GM21619 (cell line): Measurements from ENCODE around the gene ARMC9.

Source experiments
- ATAC-seq: cut with Tn5 transposase; IDR thresholded peaks from one replicate; pipeline ENCODE4 v1.9.1; 2021; ENCODE audit not compliant: unreplicated experiment

The ARMC9 gene

DNA sequence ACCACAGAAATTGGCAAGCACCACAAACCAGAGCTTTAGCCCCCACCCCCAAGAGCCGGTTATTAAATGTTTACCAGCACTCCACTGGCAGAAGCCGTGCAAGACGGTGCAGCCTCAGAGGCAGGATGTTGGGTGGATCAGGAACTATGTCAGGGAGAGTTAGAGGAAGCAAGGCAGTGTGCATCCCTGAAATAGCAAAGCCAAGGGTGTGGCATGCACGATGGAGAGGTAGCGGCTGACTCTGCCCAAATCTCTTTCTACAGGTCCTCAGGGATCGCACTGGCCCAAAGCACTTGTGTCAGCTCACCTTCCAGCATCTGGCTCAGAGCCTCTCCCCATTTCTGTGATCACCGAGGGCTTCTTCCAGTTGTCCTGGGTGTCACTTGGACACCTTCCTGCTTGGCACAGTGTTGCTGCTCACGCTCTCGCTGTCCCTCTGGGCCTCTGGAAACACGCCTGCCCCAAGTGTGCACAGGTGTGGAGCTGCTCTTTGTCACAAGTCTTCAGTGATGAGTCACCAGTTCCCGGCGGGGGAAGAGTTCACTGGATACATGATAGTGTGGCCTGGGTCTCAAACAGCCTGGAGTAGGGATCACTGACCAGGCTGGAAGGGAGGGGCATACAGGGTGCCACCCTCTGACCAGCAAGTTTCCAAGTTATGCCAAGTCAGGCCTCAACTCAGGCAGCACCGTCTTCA lies 179.7 kb downstream of the ARMC9 start:
- ATAC-seq = no peak

DNA sequence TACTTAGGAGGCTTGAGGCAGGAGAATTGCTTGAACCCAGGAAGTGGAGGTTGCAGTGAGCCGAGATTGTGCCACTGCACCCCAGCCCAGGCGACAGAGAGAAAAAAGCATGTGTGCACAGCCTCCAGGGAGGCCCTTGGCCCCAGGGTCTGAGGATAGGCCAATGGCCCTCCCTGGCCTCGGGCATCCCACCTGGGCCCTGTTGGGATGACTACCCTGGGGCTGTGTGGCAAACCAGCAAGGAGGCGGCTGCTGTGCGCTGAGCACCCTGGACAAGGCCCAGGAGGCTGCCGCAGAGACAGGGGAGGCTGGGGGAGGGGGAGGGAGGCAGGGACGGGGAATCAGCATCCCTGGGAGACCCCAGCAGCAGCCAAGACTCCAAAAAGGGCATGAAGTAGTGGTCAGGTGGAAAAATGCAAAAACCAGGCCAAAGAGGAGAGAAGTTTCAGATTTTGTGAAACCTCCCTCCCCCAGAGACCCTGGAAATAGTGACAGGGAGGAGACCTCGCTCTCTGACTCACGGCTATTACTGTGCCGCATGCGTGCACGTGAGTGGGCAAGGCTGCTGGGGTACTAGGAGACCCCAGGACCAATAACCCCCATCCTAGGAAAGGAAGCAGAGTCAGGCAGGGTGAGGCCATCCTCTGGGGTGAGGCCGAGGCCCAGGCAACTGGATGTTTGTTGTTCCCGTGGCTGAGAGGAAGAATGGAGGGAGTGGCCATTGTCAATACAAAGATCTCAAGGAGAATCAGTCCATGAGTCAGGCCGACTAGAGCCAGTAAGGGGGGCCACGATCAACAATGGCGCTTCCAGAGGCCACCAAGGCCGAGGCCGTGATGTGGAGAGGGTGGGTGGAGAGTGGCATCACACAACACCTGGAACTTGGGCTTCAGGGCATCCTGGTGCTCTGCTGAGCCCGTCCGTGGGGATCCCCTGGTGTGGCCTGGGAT lies 181.1 kb downstream of the ARMC9 start:
- no peak for ATAC-seq

DNA sequence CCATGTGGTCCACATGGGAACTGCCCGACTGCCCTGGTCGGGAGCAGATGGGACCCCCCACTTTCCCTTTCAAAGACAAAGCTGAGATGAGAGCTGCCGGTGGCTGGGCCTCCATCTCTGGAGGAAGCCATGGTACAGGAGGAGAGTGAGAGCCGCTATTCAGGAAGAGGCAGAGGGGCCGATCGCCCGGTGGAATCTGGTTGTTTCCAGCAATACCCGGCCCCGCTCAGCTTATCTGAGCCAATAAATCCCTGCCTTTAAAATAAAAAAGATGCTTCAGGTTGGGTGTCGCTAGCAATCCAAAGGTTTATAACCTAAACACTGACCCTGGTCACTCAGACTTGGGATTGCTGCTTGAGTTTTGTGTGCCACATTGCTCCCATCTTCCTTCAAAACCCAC lies 181.9 kb downstream of the ARMC9 start:
- ATAC-seq = no peak

DNA sequence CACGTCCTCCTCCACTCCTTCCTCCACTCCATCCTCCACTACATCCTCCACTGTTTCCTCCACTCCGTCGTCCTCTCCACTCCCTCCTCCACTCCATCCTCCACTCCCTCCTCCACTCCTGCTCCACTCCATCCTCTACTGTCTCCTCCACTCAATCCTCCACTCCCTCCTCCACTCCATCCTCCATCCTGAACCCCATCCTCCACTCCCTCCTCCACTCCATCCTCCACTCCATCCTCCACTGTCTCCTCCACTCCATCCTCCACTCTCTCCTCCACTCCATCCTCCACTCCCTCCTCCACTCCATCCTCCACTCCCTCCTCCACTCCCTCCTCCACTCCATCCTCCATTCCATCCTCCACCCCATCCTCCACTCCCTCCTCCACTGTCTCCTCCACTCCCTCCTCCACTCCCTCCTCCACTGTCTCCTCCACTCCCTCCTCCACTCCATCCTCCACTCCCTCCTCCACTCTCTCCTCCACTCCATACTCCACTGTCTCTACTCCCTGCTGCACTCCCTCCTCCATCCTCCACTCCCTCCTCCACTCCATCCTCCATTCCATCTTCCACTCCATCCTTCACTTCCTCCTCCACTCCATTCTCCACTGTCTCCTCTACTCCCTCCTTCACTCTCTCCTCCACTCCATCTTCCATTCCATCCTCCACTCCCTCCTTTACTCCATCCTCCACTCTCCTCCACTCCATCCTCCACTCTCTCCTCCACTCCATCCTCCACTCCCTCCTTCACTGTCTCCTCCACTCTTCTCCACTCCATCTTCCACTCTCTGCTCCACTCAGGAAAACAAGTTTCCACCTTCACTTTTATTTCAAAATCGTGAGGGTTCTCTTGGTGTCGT lies 182.8 kb downstream of the ARMC9 start:
- no peak for ATAC-seq

DNA sequence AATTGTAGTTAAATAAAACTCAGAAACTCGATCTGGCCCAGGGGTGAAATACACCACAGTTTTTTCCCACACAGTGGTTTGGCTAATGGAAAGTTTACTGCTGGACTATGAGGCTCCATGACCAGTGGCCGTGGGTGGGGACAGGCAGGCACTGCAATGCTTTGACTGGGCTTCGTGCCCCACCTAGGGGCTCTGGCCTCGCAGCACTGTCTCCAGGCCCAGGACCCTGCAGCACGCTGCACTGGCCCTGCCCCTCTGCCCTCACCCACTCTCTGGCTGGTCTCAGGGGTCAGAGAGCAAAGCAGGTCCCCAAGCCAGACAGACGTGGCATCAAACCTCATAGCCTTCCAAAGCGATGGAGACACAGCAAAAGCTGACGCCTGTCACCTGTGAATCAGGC lies 183.7 kb downstream of the ARMC9 start:
- no peak for ATAC-seq

DNA sequence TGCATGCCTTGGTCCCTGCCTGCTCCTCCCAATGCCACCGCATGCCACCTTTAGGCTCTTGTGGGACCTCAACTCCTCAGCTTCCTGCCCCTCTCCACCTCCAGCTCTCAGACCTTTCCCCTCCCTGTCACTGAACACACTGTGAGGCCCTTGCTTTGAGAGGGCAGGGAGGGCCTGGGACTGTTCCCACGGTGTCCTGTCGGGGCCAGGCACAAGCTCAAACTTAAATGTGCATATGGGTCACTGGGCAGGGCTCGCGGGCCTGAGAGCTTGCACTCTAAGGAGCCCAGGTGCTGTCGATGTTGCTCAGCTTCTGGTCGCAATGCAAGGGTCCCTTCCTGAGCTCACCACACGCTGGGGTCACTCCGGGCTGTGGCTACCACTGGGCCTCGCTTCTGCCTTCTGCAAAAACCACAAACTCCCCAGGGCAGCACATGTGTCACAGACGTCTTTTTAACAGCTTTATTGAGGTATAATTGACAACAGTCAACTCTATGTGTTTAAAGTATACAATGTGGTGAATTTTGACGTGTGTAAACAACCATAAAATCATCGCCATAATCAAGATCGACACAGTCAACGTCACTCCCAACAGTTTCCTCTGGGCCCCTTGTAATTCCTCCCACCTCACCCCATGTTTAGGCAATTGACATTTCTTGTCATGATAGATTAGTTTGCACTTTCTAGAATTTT lies 185.1 kb downstream of the ARMC9 start:
- ATAC-seq = no peak

DNA sequence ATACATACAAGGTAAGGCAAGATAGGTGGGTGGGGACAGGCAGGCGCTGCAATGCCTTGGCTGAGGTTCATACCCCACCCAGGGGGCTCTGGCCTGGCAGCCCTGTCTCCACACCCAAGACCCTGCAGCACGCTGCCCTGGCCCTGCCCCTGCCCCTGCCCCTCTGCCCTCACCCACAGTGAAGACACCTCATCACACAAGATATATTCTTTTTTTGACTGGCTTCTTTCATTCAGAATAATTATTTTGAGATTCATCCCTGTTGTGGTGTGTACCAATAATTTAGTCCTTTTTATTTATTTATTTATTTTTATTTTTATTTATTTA lies 185.6 kb downstream of the ARMC9 start:
- ATAC-seq = no peak

DNA sequence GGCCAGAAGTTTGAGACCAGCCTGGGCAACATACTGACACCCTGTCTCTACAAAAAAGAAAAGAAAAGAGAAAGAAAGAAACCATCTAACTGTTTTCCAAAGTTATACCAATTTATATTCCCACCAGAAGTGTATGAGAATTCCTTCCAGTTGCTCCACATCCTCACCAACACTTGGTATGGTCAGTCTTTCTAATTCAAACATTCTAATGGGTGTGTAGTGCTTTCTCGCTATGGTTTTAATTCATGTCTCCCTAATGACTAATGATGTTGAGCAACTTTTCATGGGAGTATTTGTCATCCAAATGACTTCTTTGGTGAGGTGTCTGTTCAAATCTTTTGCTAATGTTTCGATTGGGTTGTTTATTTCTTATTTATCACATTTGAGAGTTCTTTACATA lies 186.5 kb downstream of the ARMC9 start:
- ATAC-seq = no peak

DNA sequence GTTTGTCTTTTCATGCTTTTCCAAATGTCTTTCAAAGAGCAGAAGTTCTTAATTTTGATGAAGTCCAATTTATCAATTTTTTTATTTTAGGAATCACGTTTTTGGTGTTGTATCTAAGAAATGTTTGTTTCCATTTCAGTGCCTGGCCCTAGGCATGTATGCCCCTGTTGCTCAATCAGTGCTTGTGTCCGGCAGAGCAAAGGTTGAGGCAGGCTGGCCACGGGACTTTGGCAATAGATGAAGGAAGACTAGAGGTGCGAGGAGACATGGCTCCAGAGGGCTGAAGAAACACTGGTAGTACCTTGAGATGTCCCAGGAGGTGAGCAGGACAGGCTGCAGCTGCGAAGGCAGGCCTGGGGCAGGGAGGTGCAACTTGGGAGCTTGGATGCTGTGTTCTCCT lies 187.0 kb downstream of the ARMC9 start:
- ATAC-seq = no peak

DNA sequence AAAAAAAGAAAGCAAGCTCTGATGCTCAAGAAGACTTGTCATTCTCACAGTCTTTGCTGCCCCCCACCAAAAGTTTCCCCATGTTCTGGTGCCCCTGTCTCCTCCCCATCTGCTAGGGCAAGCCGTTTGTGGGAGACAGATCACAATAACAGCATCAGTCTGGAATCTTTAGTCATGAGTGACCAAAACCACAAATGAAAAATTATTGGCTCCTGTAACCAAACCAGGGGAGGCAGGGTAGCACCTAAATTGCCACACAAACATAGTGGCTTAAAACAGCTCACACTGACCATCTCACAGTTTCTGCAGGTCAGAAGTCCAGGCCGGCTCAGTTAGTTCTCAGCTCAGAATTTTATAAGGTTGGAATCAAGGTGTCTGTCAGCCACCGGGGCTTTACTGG lies 188.0 kb downstream of the ARMC9 start:
- ATAC-seq = no peak

DNA sequence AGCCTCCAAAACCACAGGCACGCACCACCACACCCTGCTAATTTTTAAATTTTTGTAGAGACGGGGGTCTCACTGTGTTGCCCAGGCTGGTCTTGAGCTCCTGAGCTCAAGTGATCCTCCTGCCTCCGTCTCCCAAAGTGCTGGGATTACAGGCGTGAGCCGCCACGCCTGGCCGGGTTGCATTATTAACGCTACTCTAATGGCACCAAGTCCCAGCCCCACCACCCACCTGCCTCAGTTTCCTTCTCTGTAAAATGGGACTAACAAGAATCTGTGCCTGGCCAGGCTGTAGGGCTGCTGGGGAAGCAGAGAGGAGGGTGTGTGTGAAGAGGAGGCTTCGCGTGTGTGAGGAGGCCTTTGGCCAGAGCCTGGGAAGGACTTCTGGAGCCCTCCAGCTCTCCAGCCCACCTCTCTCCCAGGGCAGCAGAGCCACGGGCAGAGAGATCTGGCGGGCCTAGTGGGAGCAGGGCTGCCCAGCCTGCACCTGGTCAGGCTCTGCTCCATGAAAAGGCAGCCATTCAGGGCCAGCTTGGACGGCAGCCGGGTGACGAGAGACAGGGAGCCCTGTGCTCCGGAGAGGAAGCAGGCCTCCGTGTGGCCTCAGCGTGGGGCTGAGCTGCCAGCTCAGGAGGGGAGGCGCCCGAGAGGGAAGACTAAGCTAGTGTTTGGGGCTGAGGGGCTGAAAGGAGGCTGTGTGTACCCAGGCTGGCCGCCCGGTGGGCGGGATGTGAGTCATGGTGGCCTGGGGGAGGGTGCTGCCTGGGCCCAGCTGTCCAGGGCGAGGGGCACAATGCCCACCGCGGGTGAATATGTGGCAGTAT lies 189.7 kb downstream of the ARMC9 start:
- ATAC-seq = no peak

DNA sequence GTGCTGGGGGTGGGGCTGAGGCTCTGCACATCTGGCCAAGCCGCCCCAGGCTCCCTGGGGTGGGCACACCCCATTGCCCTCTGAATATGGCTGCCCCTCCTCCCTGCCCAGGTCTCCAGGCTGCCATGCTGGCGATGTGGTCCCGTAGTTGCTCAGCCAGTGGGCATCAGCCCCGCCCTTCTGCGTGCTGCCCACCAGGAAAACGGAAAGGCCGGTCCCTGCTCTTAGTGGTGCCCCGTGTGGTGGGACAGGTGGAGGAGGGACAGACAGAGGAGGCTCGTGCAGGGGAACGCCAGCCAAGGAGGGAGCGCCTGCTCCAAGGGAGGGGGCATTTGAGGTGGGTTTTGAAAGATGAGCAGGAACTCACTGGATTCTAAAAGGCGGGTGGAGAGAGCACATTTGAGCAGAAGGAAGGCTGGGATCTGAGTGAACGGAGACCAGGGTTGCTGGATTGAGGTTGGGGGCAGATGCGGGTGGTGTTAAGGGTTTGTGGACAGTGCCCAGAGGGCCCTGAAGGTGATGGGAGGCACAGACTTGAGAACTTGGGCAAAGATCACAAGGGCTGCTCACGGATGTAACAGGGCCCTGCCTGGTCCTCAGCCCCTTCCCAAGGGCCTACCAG lies 190.4 kb downstream of the ARMC9 start:
- no peak for ATAC-seq

DNA sequence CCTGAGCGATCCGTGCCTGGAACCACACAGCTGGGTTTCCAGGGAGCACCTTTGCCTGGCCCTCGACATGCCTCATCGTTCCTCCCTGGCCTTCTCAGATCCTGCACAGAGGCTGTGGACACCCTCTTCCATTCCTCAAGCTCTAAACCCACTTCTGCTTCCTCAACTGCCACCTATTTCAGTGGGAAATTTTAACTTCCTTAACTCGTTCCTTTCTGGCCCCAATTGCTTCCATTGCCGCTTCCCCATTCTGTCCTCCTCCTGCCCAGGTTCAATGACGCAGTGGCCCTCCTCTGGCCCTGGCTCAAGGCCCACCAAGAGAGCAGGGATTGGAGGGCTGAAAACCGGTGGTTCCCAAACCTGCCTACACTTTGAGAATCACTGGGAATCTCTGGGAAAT lies 192.2 kb downstream of the ARMC9 start:
- ATAC-seq = no peak

DNA sequence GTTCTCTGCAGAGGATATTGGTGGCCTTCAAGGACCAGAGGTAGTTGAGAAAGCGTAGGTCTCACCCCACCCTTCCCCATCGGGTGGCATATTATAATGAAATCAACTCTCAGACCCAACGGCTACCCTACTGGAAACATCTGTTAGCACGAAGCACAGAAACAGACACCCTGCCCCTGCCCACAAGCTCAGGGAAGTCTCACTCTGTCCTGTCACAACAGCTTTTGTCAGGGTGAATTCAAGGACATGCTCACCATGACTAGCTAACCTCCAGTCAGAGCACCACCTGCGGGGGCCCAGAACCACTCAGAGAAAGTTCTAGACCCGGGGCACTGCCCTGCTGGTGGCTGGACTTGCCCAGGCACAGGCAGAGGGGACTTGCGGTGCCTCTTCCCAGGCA lies 193.6 kb downstream of the ARMC9 start:
- ATAC-seq = no peak

DNA sequence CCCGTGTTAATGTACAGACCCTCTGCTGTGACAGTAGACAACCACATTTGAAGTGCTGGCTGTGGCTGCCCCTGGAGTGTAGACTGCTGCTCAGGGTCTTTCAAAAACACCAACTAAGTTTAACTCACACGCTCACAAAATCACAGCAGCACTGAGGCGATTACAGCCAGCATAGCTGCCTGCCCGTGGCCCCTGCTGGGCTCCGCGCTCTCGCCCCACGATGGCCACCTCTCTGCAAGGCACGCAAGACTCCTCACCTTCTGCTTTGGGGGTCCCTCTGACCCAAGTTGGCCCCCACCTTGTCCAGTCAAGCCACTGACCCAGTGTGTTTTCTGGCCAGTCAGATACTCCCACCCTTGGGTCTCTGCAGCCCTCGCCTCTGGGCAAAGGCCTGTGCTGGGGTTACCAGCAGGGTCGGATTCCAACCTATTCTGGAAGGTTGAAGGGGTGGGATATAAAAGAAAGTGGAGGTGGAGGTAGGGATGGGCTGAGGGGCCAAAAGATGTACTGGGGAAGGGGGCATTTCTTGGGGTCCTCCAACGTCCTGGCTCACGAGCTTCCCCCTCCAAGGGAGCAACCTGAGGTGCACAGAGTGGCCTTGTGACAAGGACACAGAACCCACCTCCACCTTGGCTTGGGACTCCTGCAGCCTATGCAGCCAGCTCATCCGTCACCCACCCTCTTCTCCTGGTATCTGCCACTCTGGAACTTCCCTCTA lies 194.2 kb downstream of the ARMC9 start:
- ATAC-seq = no peak

DNA sequence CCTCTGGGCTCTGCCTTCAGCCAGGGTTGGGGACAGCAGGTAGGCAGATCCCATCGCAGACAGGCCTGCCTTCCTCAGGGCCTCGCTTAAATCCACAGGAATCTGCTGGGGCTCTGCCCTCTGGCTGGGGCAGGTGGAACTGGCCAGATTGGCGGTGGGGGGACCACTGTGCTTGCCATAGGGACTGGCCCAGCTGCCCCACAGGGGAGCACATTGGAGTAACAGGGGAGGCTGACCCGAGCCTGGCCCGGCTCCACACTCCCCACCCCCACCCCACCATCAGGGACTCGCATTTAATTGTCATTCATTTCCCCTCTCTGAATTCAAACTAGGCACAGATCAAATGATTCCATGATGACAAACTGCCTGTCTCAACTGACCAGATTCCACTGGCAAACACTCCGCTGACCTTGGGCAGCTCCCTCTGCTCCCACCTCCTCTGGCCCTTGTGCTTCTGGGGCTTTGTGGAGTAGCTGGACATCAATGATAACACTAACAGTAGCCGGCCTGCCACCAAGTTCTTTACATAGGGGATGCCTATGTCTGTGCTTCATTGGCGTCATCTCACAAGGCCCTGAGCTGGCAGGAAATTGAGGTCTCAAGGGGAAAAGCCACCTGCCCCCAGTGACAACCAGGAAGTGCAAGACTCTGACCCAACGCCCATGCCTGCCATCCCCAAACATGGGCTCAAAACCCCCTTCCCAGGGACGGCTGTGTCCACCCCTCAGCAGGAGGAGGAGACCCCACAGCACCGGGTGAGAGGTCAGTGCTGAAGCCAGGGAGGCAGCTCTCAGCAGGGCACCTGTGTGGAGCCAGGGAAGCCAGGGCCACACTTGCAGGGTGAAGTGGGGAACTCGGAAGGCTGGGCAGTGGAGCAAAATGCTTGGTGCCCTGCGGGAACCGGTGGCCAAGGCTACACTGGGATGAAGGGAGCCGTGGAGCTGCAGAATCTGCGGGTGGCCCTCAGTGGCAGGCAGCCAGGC lies 195.0 kb downstream of the ARMC9 start:
- ATAC-seq = peak; percentile 39

DNA sequence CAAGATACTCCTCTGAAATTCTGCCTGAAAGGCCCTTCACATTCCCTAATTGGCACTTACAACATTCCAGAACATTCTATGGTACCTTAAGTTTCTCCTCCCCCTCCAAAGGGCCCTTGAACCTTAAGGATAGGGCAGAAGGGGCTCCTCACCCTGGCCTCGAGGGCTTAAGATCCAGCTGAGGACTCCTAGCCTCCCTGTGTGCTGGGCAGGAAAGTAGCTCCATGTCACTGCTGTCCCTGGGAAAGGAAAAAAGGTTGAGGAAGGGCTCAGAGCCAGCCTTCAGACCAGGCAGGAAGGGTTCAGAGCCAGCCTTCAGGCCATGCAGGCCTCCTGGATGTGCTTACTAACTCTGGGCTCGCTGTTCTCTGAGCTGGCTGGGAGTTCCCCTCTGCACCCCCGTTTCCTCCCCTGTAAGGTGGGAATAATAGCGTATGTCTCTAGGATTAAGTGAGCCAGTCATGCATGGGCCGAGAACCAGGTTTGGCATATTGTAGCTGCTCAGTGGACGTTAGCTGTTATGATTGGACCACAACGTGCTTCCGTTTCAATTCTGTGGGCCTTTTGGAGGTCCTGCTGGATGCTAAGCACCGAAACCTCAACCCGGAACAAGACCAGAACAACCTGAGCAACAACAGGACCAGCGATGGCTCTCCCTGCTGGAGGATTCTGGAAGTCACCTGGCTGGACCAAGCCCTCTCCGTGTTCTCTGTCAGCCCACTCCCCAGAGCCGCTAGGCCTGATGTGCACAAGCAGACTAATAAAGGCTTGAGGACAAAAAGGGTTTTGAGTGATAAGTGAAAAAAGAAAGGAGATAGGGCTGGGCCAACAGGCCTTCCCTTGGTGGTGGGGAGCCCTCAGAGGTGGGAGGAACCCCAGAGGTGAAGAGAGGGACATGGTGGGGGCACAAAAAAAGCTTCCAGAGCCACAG lies 196.0 kb downstream of the ARMC9 start:
- peak; percentile 46 for ATAC-seq
